GM23248 (cell line): ENCODE measurements around the gene PSMC5.

Experiments
- EZH2 ChIP-seq: fragments of 200-600 bp; sonication (generic); IDR thresholded peaks from 2 replicates; pipeline ENCODE4 v1.6.1; 2018; ENCODE audit warnings: antibody characterized with exemption, mild to moderate bottlenecking; ENCODE audit not compliant: insufficient read depth, poor library complexity, severe bottlenecking
- EZH2phosphoT487 ChIP-seq: fragments of 200-600 bp; sonication (generic); IDR thresholded peaks from 2 replicates; pipeline ENCODE4 v1.6.1; 2018; ENCODE audit warnings: antibody characterized with exemption, moderate library complexity, mild to moderate bottlenecking, low read depth; ENCODE audit not compliant: insufficient read depth

GRCh38 chr17:63804328-63804727 is 22.9 kb upstream of the PSMC5 start:
- no peak for TF ChIP-seq EZH2phosphoT487
- TF ChIP-seq EZH2: no peak
